HEK293 (cell line): ENCODE measurements around the gene WDHD1.
A peak's percentile ranks its signal among the peaks of the same experiment; 100 is the strongest.

ENCODE experiments used
- CTCF ChIA-PET: fragments of 350-600 bp; formaldehyde crosslinking; extraction: SDS; loops from one replicate; lab custom pipeline; 2021; ENCODE audit warnings: antibody characterized with exemption; lab: Yijun Ruan, JAX
- POLR2A ChIA-PET: fragments of 300-600 bp; formaldehyde crosslinking; extraction: SDS; loops from one replicate; lab custom pipeline; 2020; ENCODE audit warnings: antibody characterized with exemption, inconsistent platforms; lab: Yijun Ruan, JAX
- H3K27ac ChIP-seq: fragments of 200-500 bp; sonication (Bioruptor generic); 2 replicates; pipeline ENCODE4 v1.5.1; 2014; ENCODE audit warnings: low read depth, low read length, control low read depth, inconsistent platforms; ENCODE audit errors: extremely low read depth
- H3K36me3 ChIP-seq, 2 experiments: fragments of 200-500 bp in 1 of 2; sonication (Bioruptor generic) in 1 of 2; 1 replicate in 1 of 2; 2 replicates in 1 of 2; pipeline ENCODE4 v1.5.1; 2014 to 2017; ENCODE audit warnings: inconsistent platforms in 2 of 2, low read length in 2 of 2; ENCODE audit not compliant: control insufficient read depth in 2 of 2, insufficient read depth in 1 of 2
- H3K4me1 ChIP-seq: fragments of 200-500 bp; sonication (Bioruptor generic); 2 replicates; pipeline ENCODE4 v1.5.1; 2014; ENCODE audit warnings: mild to moderate bottlenecking, low read length, inconsistent platforms; ENCODE audit not compliant: control insufficient read depth, insufficient read depth
- H3K4me3 ChIP-seq: 2 replicates; pipeline ENCODE4 v1.5.1; 2011; ENCODE audit warnings: low read depth, mild to moderate bottlenecking, control low read depth, low read length, moderate library complexity
- H3K9me3 ChIP-seq: fragments of 200-500 bp; sonication (Bioruptor generic); 2 replicates; pipeline ENCODE4 v1.5.1; 2014; ENCODE audit warnings: low read depth, low read length, inconsistent platforms; ENCODE audit not compliant: control insufficient read depth, insufficient read depth
- OVOL3 ChIP-seq: fragments of 450-650 bp; formaldehyde crosslinking; IDR thresholded peaks from 2 replicates; pipeline ENCODE4 v1.5.1; 2016; ENCODE audit warnings: missing biosample characterization, missing genetic modification characterization
- PBX3 ChIP-seq: sonication (generic); formaldehyde crosslinking; IDR thresholded peaks from 2 replicates; pipeline ENCODE4 v1.8.1; 2022; ENCODE audit warnings: mild to moderate bottlenecking, moderate library complexity, missing genetic modification reagents
- PRDM10 ChIP-seq: fragments of 450-650 bp; formaldehyde crosslinking; IDR thresholded peaks from 2 replicates; pipeline ENCODE4 v1.5.1; 2016; ENCODE audit warnings: missing biosample characterization, missing genetic modification characterization
- RBAK ChIP-seq: fragments of 450-650 bp; formaldehyde crosslinking; IDR thresholded peaks from 2 replicates; pipeline ENCODE4 v1.5.1; 2016; ENCODE audit warnings: missing biosample characterization, missing genetic modification characterization
- WT1 ChIP-seq: fragments of 450-650 bp; formaldehyde crosslinking; IDR thresholded peaks from 2 replicates; pipeline ENCODE4 v1.5.1; 2016; ENCODE audit warnings: missing biosample characterization, missing genetic modification characterization
- ZBTB17 ChIP-seq: fragments of 450-650 bp; formaldehyde crosslinking; IDR thresholded peaks from 2 replicates; pipeline ENCODE4 v1.5.1; 2016; ENCODE audit warnings: missing biosample characterization, missing genetic modification characterization
- ZFP41 ChIP-seq: fragments of 450-650 bp; formaldehyde crosslinking; IDR thresholded peaks from 2 replicates; pipeline ENCODE4 v1.5.1; 2016; ENCODE audit warnings: missing biosample characterization, missing genetic modification characterization, borderline replicate concordance
- ZNF548 ChIP-seq: fragments of 450-650 bp; formaldehyde crosslinking; IDR thresholded peaks from 2 replicates; pipeline ENCODE4 v1.5.1; 2016; ENCODE audit warnings: missing biosample characterization, missing genetic modification characterization
- ZNF571 ChIP-seq: fragments of 450-650 bp; formaldehyde crosslinking; IDR thresholded peaks from 2 replicates; pipeline ENCODE4 v1.5.0; 2017; ENCODE audit warnings: missing biosample characterization, missing genetic modification characterization
- ZNF629 ChIP-seq: fragments of 450-650 bp; formaldehyde crosslinking; IDR thresholded peaks from 2 replicates; pipeline ENCODE4 v1.5.1; 2017; ENCODE audit warnings: missing biosample characterization, missing genetic modification characterization
- ZNF791 ChIP-seq: fragments of 450-650 bp; formaldehyde crosslinking; IDR thresholded peaks from 2 replicates; pipeline ENCODE4 v1.5.1; 2016; ENCODE audit warnings: missing biosample characterization, missing genetic modification characterization
- ZNF843 ChIP-seq: fragments of 450-650 bp; formaldehyde crosslinking; IDR thresholded peaks from 2 replicates; pipeline ENCODE4 v1.5.1; 2016; ENCODE audit warnings: missing biosample characterization, missing genetic modification characterization
- ZSCAN18 ChIP-seq: fragments of 450-650 bp; formaldehyde crosslinking; IDR thresholded peaks from 2 replicates; pipeline ENCODE4 v1.5.1; 2016; ENCODE audit warnings: missing biosample characterization, missing genetic modification characterization
- TF ChIP-seq, protein P1 (sequence below): fragments of 450-650 bp; formaldehyde crosslinking; IDR thresholded peaks from 2 replicates; pipeline ENCODE4 v1.5.1; 2016; ENCODE audit warnings: missing biosample characterization, missing genetic modification characterization, borderline replicate concordance
- TF ChIP-seq, protein P2 (sequence below): fragments of 450-650 bp; formaldehyde crosslinking; IDR thresholded peaks from 2 replicates; pipeline ENCODE4 v1.5.1; 2016; ENCODE audit warnings: missing biosample characterization, missing genetic modification characterization
- TF ChIP-seq, protein P3 (sequence below): fragments of 450-650 bp; formaldehyde crosslinking; IDR thresholded peaks from 2 replicates; pipeline ENCODE4 v1.5.1; 2016; ENCODE audit warnings: missing biosample characterization, missing genetic modification characterization

The WDHD1 gene

GRCh38 chr14:55052269-55052930 lies 25.5 kb upstream of the WDHD1 start:
- H3K36me3 ChIP-seq, result peaks cover 24 to 29% of the 10 kb centered on the region in 2 experiments
- TF ChIP-seq PRDM10 (0 out of 2 replicates have a peak, but pooled peaks have one; percentile 12), ZFP41 (tag by site-specific recombination) (no peak), ZNF843 (tag by site-specific recombination) (no peak)
- TF ChIP-seq, protein P1, sequence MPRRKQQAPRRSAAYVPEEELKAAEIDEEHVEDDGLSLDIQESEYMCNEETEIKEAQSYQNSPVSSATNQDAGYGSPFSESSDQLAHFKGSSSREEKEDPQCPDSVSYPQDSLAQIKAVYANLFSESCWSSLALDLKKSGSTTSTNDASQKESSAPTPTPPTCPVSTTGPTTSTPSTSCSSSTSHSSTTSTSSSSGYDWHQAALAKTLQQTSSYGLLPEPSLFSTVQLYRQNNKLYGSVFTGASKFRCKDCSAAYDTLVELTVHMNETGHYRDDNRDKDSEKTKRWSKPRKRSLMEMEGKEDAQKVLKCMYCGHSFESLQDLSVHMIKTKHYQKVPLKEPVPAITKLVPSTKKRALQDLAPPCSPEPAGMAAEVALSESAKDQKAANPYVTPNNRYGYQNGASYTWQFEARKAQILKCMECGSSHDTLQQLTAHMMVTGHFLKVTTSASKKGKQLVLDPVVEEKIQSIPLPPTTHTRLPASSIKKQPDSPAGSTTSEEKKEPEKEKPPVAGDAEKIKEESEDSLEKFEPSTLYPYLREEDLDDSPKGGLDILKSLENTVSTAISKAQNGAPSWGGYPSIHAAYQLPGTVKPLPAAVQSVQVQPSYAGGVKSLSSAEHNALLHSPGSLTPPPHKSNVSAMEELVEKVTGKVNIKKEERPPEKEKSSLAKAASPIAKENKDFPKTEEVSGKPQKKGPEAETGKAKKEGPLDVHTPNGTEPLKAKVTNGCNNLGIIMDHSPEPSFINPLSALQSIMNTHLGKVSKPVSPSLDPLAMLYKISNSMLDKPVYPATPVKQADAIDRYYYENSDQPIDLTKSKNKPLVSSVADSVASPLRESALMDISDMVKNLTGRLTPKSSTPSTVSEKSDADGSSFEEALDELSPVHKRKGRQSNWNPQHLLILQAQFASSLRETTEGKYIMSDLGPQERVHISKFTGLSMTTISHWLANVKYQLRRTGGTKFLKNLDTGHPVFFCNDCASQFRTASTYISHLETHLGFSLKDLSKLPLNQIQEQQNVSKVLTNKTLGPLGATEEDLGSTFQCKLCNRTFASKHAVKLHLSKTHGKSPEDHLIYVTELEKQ (tag by site-specific recombination), result no peak
- TF ChIP-seq, all 188 proteins: peak for 1
- Histone ChIP-seq H3K4me1 (peaks cover 3% of the 10 kb centered on the region; the same call in 1 of the 2 replicates), H3K4me3 (peak overlapping the region; percentile 100), H3K27ac (peak overlapping the region; percentile 97), H3K9me3 (no peaks in the 10 kb centered on the region)
- ChIA-PET POLR2A (interaction anchor here (0.9 to 3.3 kb wide), 8 partner anchors 8 to 286 kb away, joined by 3 to 47 read pairs (median 6); partner anchors contain the start of genes SOCS4 and WDHD1), CTCF (interaction anchor here (0.5 to 3.1 kb wide), 7 partner anchors 10 to 137 kb away, joined by 3 to 11 read pairs (median 3); no protein-coding TSS in a partner anchor)

- peaks cover 21 to 24% of the 10 kb centered on the region in 2 experiments for H3K36me3 ChIP-seq
- ChIA-PET POLR2A (interaction anchor here (0.6 to 3.3 kb wide), 20 partner anchors 9 to 287 kb away, joined by 3 to 47 read pairs (median 4); partner anchors contain the start of genes SOCS4 and WDHD1), CTCF (interaction anchor here (0.6 to 3.1 kb wide), 22 partner anchors 9 to 402 kb away, joined by 3 to 11 read pairs (median 3); partner anchors contain the start of genes DLGAP5, SOCS4 and WDHD1)
- peak within 1 kb of the TSS; percentile 100 for H3K4me3 ChIP-seq
- H3K27ac ChIP-seq, result peak within 1 kb of the TSS; percentile 97
- H3K4me1 ChIP-seq, result peaks cover 3% of the 10 kb centered on the region; the same call in 1 of the 2 replicates
- H3K9me3 ChIP-seq, result no peaks in the 10 kb centered on the region
- TF ChIP-seq WT1 (tag by site-specific recombination) (peak; percentile 52; the same call in 1 of the 2 replicates), ZBTB17 (tag by site-specific recombination) (peak; percentile 80), ZNF791 (tag by site-specific recombination) (no peak), ZNF629 (tag by site-specific recombination) (peak; percentile 99), PBX3 (peak; percentile 61), ZNF571 (no peak), OVOL3 (tag by site-specific recombination) (0 out of 2 replicates have a peak, but pooled peaks have one; percentile 33), ZSCAN18 (tag by site-specific recombination) (no peak), RBAK (no peak), ZNF548 (no peak)
- TF ChIP-seq, protein P2, sequence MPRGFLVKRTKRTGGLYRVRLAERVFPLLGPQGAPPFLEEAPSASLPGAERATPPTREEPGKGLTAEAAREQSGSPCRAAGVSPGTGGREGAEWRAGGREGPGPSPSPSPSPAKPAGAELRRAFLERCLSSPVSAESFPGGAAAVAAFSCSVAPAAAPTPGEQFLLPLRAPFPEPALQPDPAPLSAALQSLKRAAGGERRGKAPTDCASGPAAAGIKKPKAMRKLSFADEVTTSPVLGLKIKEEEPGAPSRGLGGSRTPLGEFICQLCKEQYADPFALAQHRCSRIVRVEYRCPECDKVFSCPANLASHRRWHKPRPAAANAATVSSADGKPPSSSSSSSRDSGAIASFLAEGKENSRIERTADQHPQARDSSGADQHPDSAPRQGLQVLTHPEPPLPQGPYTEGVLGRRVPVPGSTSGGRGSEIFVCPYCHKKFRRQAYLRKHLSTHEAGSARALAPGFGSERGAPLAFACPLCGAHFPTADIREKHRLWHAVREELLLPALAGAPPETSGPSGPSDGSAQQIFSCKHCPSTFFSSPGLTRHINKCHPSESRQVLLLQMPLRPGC, result peak; percentile 62; the same call in 1 of the 2 replicates
- TF ChIP-seq, protein P3, sequence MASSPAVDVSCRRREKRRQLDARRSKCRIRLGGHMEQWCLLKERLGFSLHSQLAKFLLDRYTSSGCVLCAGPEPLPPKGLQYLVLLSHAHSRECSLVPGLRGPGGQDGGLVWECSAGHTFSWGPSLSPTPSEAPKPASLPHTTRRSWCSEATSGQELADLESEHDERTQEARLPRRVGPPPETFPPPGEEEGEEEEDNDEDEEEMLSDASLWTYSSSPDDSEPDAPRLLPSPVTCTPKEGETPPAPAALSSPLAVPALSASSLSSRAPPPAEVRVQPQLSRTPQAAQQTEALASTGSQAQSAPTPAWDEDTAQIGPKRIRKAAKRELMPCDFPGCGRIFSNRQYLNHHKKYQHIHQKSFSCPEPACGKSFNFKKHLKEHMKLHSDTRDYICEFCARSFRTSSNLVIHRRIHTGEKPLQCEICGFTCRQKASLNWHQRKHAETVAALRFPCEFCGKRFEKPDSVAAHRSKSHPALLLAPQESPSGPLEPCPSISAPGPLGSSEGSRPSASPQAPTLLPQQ (tag by site-specific recombination), result peak; percentile 81
These were observed 24.7 kb upstream of the WDHD1 start, which contains the start of gene MAPK1IP1L for GRCh38 chr14:55051423-55052268. Gene MAPK1IP1L, plus strand, starts transcription at chr14:55051647. Its CDS starts 10,037 bp downstream, at chr14:55061684.
